ENCODE results near the gene CADPS.

DNA sequence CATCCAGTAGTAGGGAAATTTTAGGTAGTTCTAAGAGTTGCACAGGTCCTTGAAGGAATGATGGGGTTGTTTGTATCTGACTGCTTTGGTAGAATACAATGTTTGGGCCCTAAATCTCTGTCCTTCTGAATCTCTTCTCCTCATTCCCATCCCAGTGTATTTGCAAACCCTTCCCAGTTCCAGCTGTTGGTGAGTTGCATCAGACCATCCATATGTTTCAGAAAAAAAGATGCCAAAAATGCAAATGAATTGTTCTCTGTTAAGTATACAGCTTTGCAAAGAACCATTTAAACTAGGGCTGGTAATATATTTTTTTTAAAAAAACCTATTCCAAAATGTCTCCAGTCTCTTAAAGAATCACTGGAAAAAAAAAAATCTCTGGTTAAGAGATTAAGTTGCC is 251.0 kb downstream of the CADPS start:
- TF ChIP-seq, protein P1, sequence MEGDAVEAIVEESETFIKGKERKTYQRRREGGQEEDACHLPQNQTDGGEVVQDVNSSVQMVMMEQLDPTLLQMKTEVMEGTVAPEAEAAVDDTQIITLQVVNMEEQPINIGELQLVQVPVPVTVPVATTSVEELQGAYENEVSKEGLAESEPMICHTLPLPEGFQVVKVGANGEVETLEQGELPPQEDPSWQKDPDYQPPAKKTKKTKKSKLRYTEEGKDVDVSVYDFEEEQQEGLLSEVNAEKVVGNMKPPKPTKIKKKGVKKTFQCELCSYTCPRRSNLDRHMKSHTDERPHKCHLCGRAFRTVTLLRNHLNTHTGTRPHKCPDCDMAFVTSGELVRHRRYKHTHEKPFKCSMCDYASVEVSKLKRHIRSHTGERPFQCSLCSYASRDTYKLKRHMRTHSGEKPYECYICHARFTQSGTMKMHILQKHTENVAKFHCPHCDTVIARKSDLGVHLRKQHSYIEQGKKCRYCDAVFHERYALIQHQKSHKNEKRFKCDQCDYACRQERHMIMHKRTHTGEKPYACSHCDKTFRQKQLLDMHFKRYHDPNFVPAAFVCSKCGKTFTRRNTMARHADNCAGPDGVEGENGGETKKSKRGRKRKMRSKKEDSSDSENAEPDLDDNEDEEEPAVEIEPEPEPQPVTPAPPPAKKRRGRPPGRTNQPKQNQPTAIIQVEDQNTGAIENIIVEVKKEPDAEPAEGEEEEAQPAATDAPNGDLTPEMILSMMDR (IDR thresholded peaks at IDR 0.05; ENCODE audit: low read length): no peak
- TF ChIP-seq EZH2 (IDR thresholded peaks at IDR 0.05; ENCODE audit: borderline replicate concordance, low read length): no peak

All from OCI-LY1 (cell line).